Keratinocyte (primary cell): Measurements from ENCODE around the gene MED26. TPM values are rescaled to one million over a fixed set of nuclear protein-coding genes. Genes with fewer than 3 reads are reported as not detected.

ENCODE experiments used
- DNase-seq: peaks from one replicate; pipeline ENCODE4 v3.0.0-alpha.2; 2011; ENCODE audit warnings: low read depth, missing footprints, low spot score
- FAIRE-seq: peaks from 2 replicates; lab custom pipeline; 2011; peaks lifted over from hg19 to GRCh38; lab: Jason Lieb, UNC
- H2AFZ ChIP-seq: 2 replicates; pipeline ENCODE4 v1.6.0; 2012; ENCODE audit warnings: low read length, control low read depth, inconsistent platforms; ENCODE audit not compliant: control insufficient read depth
- H3K27ac ChIP-seq: 2 replicates; pipeline ENCODE4 v1.5.1; 2011; ENCODE audit warnings: low read length; ENCODE audit not compliant: control insufficient read depth, insufficient read depth
- H3K27me3 ChIP-seq: 3 replicates; pipeline ENCODE4 v1.6.0; 2011; ENCODE audit warnings: low read length; ENCODE audit not compliant: control insufficient read depth, insufficient read depth; ENCODE audit errors: extremely low read depth
- H3K36me3 ChIP-seq, 2 experiments: 2 replicates in 1 of 2; 3 replicates in 1 of 2; pipeline ENCODE4 v1.5.1; 2011; ENCODE audit warnings: low read length in 2 of 2, mild to moderate bottlenecking in 1 of 2; ENCODE audit not compliant: control insufficient read depth in 2 of 2, insufficient read depth in 2 of 2; ENCODE audit errors: extremely low read depth in 1 of 2
- H3K4me1 ChIP-seq: 3 replicates; pipeline ENCODE4 v1.5.1; 2011; ENCODE audit warnings: low read length; ENCODE audit not compliant: control insufficient read depth, insufficient read depth; ENCODE audit errors: extremely low read depth
- H3K4me2 ChIP-seq: 3 replicates; pipeline ENCODE4 v1.6.0; 2011; ENCODE audit warnings: low read depth, low read length; ENCODE audit not compliant: control insufficient read depth, insufficient read depth; ENCODE audit errors: extremely low read depth
- H3K4me3 ChIP-seq, 3 experiments: fragments of 200-600 bp in 1 of 3; sonication (generic) in 1 of 3; 2 replicates in 2 of 3; 3 replicates in 1 of 3; pipeline ENCODE4 v1.5.1; 2011 to 2016; ENCODE audit warnings: low read length in 3 of 3, mild to moderate bottlenecking in 3 of 3, control low read depth in 2 of 3, inconsistent platforms in 1 of 3, low read depth in 1 of 3, mixed read lengths in 1 of 3, mixed run types in 1 of 3, moderate library complexity in 1 of 3; ENCODE audit not compliant: control insufficient read depth in 2 of 3, insufficient read depth in 2 of 3; ENCODE audit errors: extremely low read depth in 1 of 3
- H3K79me2 ChIP-seq: 2 replicates; pipeline ENCODE4 v1.6.0; 2012; ENCODE audit warnings: low read length; ENCODE audit not compliant: control insufficient read depth, insufficient read depth
- H3K9ac ChIP-seq: 3 replicates; pipeline ENCODE4 v1.6.0; 2011; ENCODE audit warnings: low read length; ENCODE audit not compliant: control insufficient read depth, insufficient read depth; ENCODE audit errors: extremely low read depth
- H3K9me1 ChIP-seq: 3 replicates; pipeline ENCODE4 v1.6.0; 2011; ENCODE audit warnings: low read length; ENCODE audit not compliant: control insufficient read depth, insufficient read depth; ENCODE audit errors: extremely low read depth
- H3K9me3 ChIP-seq: 2 replicates; pipeline ENCODE4 v1.5.1; 2012; ENCODE audit warnings: low read depth, low read length; ENCODE audit not compliant: control insufficient read depth
- H4K20me1 ChIP-seq: 3 replicates; pipeline ENCODE4 v1.6.0; 2011; ENCODE audit warnings: low read length; ENCODE audit not compliant: control insufficient read depth, insufficient read depth; ENCODE audit errors: extremely low read depth
- EZH2 ChIP-seq: IDR thresholded peaks from one replicate; pipeline ENCODE4 v1.6.1; 2012; ENCODE audit warnings: inconsistent platforms, mild to moderate bottlenecking, low read length, moderate library complexity
- dilution Hi-C: fragments of 300-500 bp; cut with MboI; formaldehyde crosslinking; loops from one replicate; pipeline ENCODE4 v1.7.0; 2020; ENCODE audit warnings: low sequenced_read_pairs; ENCODE audit not compliant: extremely low pct_ligation_motif_present
- polyA plus RNA-seq, 5 experiments: library from polyadenylated mRNA; depleted of rRNA in 3 of 5; stranded (reverse) in 3 of 5; stranded (forward) in 1 of 5; unstranded in 1 of 5; fragments of >200 nt; gene quantifications; 1 replicate in 1 of 5; 2 replicates in 3 of 5; 3 replicates in 1 of 5; pipeline versions ENCODE4 v1.2.1 to v1.2.3, GENCODE V29; 2011 to 2012; ENCODE audit warnings: missing spikeins in 2 of 5, low read depth in 1 of 5, low replicate concordance in 1 of 5
- TF ChIP-seq, protein P1 (sequence below), 3 experiments: IDR thresholded peaks in 1 of 3; conservative IDR thresholded peaks in 1 of 3; optimal IDR thresholded peaks in 1 of 3; 2 replicates in 2 of 3; 3 replicates in 1 of 3; pipeline versions ENCODE3 to v1.5.1; 2011; ENCODE audit warnings: low read length in 3 of 3, mild to moderate bottlenecking in 3 of 3, moderate library complexity in 2 of 3, control low read depth in 1 of 3, inconsistent platforms in 1 of 3; ENCODE audit not compliant: insufficient read depth in 2 of 3; ENCODE audit errors: extremely low read depth in 1 of 3

MED26 gene
- polyA plus RNA-seq, 1 donor (not counting 4 experiments of a cell fraction or from before 2014, with no cell fraction given), result 4.7 TPM

DNA sequence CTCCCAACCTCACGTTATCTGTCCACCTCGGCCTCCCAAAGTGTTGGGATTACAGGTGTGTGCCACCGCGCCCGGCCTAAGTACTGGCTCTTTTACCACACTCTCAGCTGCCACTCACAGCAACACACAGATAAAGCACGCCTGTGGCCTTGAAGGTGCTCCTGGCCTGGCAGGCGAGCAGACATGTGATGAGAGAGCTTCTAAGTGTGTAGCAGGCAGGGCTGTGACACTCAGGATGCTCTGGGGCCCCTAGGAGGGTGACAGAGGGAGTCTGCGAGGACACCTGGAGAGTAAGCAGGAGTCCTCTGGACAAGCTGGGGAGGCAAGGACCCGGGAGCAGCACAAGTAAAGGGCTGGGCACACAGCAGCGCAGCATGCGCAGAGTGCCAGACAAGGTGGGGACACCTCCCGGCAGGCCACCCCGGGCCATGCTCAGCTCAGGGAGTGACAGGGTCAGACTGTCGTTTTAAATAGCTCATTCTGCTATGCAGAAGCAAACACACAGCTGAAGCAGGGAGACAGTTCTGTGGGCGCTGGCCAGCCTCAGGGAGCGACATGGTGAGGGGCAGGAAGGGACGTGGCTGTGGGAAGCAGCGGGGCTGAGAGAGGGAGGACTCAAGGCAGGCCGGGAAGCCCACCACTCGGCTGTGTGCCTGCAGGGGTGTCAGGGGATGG is 26.5 kb downstream of the MED26 start:
- Histone ChIP-seq H3K9me1 (peaks cover 7% of the 10 kb centered on the region), H3K4me2 (no peak overlapping the region), H3K9ac (no peak overlapping the region), H3K9me3 (no peaks in the 10 kb centered on the region), H3K27me3 (no peaks in the 10 kb centered on the region), H3K79me2 (peaks cover 94% of the 10 kb centered on the region), H3K4me3 (no peak overlapping the region), H3K4me1 (peaks cover 7% of the 10 kb centered on the region), H3K27ac (no peak overlapping the region), H4K20me1 (peaks cover 34% of the 10 kb centered on the region), H3K36me3 (peaks cover 4% of the 10 kb centered on the region in 2 experiments), H2AFZ (no peak overlapping the region)
- no peak for FAIRE-seq
- no peak for TF ChIP-seq EZH2
- TF ChIP-seq, protein P1, sequence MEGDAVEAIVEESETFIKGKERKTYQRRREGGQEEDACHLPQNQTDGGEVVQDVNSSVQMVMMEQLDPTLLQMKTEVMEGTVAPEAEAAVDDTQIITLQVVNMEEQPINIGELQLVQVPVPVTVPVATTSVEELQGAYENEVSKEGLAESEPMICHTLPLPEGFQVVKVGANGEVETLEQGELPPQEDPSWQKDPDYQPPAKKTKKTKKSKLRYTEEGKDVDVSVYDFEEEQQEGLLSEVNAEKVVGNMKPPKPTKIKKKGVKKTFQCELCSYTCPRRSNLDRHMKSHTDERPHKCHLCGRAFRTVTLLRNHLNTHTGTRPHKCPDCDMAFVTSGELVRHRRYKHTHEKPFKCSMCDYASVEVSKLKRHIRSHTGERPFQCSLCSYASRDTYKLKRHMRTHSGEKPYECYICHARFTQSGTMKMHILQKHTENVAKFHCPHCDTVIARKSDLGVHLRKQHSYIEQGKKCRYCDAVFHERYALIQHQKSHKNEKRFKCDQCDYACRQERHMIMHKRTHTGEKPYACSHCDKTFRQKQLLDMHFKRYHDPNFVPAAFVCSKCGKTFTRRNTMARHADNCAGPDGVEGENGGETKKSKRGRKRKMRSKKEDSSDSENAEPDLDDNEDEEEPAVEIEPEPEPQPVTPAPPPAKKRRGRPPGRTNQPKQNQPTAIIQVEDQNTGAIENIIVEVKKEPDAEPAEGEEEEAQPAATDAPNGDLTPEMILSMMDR (optimal IDR thresholded peaks at IDR 0.05 in 1 of 3, IDR thresholded peaks at IDR 0.05 in 1 of 3, conservative IDR thresholded peaks at IDR 0.05 in 1 of 3; ENCODE audit: extremely low read depth in 1 of 3, insufficient read depth in 2 of 3, low read length in 3 of 3), result no peak
- dilution Hi-C loops, result no loop called here
- no peak for DNase-seq

DNA sequence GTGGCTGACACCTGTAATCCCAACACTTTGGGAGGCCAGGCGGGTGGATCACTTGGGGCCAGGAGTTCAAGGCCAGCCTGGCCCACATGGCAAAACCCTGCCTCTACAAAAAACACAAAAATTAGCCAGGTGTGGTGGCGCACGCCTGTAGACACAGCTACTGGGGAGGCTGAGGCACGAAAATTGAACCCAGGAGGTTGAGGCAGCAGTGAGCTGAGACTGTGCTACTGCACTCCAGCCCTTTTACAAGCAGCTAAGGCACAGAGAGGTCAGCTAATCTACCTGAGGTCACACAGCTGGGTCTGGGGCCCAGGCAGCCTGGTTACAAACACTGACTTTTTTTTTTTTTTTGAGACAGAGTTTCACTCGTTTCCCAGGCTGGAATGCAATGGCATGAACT is 27.2 kb downstream of the MED26 start:
- H4K20me1 ChIP-seq, result peaks cover 34% of the 10 kb centered on the region
- H3K9ac ChIP-seq, result no peak overlapping the region
- H3K79me2 ChIP-seq, result peaks cover 97% of the 10 kb centered on the region
- H3K9me3 ChIP-seq, result no peaks in the 10 kb centered on the region
- H3K36me3 ChIP-seq, result peaks cover 2 to 3% of the 10 kb centered on the region in 2 experiments
- FAIRE-seq (no peak), DNase-seq (no peak)
- TF ChIP-seq, protein P1 (optimal IDR thresholded peaks at IDR 0.05 in 1 of 3, IDR thresholded peaks at IDR 0.05 in 1 of 3, conservative IDR thresholded peaks at IDR 0.05 in 1 of 3; ENCODE audit: extremely low read depth in 1 of 3, insufficient read depth in 2 of 3, low read length in 3 of 3), result no peak
- no peak overlapping the region for H3K4me2 ChIP-seq
- dilution Hi-C loops, result no loop called here
- peaks cover 7% of the 10 kb centered on the region for H3K9me1 ChIP-seq
- H3K4me1 ChIP-seq, result peaks cover 11% of the 10 kb centered on the region
- H2AFZ ChIP-seq, result no peak overlapping the region
- H3K4me3 ChIP-seq, result no peak overlapping the region
- H3K27me3 ChIP-seq, result no peaks in the 10 kb centered on the region
- no peak overlapping the region for H3K27ac ChIP-seq
